GM23338 (cell line): ENCODE measurements around the gene RARG. TPM values are rescaled to one million over a fixed set of nuclear protein-coding genes. Genes with fewer than 3 reads are reported as not detected.
A peak's percentile ranks its signal among the peaks of the same experiment; 100 is the strongest.

Experiments used
- ATAC-seq: fragments of 200-7000 bp; cut with Tn5 transposase; 3 replicates; pipeline ENCODE4 v1.9.1; 2020
- DNase-seq: peaks from one replicate; pipeline ENCODE4 v3.0.0-alpha.2; 2015; ENCODE audit warnings: low spot score
- H2AFZ ChIP-seq: fragments of 200-600 bp; sonication (generic); 2 replicates; pipeline ENCODE4 v1.8.0; 2016; ENCODE audit warnings: antibody characterized with exemption, mild to moderate bottlenecking, moderate library complexity
- H3F3A ChIP-seq: fragments of 200-600 bp; sonication (generic); replicated peaks from 2 replicates; pipeline ENCODE4 v1.8.0; 2017; ENCODE audit warnings: antibody characterized with exemption, mixed run types, low read depth
- H3K27ac ChIP-seq: fragments of 200-600 bp; sonication (generic); 2 replicates; pipeline ENCODE4 v1.6.1; 2016; ENCODE audit warnings: low read depth
- H3K27me3 ChIP-seq: fragments of 200-600 bp; sonication (generic); 2 replicates; pipeline ENCODE4 v1.8.0; 2016; ENCODE audit warnings: mild to moderate bottlenecking, mixed run types, moderate library complexity; ENCODE audit not compliant: insufficient read depth
- H3K36me3 ChIP-seq: fragments of 200-600 bp; sonication (generic); 2 replicates; pipeline ENCODE4 v1.8.0; 2016; ENCODE audit warnings: mild to moderate bottlenecking; ENCODE audit not compliant: insufficient read depth
- H3K4me1 ChIP-seq: fragments of 200-600 bp; sonication (generic); 2 replicates; pipeline ENCODE4 v1.8.0; 2016; ENCODE audit warnings: mild to moderate bottlenecking, moderate library complexity; ENCODE audit not compliant: insufficient read depth
- H3K4me2 ChIP-seq: fragments of 200-600 bp; sonication (generic); 2 replicates; pipeline ENCODE4 v1.7.1; 2017; ENCODE audit warnings: mixed run types
- H3K4me3 ChIP-seq: fragments of 200-600 bp; sonication (generic); 2 replicates; pipeline ENCODE4 v1.6.1; 2016; ENCODE audit warnings: mixed run types
- H3K79me2 ChIP-seq: fragments of 200-600 bp; sonication (generic); replicated peaks from 2 replicates; pipeline ENCODE4 v1.8.0; 2017; ENCODE audit warnings: mild to moderate bottlenecking; ENCODE audit not compliant: insufficient read depth
- H3K9me2 ChIP-seq: fragments of 200-600 bp; sonication (generic); 2 replicates; pipeline ENCODE4 v1.8.0; 2017; ENCODE audit not compliant: insufficient read depth
- H4K20me1 ChIP-seq: fragments of 200-600 bp; sonication (generic); replicated peaks from 2 replicates; pipeline ENCODE4 v1.8.0; 2017; ENCODE audit warnings: mild to moderate bottlenecking; ENCODE audit not compliant: insufficient read depth
- H3K27ac Mint-ChIP-seq: 2 replicates; pipeline ENCODE4 v1.8.0; 2020; ENCODE audit warnings: inconsistent platforms, mild to moderate bottlenecking, moderate library complexity, mixed read lengths
- H3K27me3 Mint-ChIP-seq: 3 replicates; pipeline ENCODE4 v1.8.0; 2022; ENCODE audit warnings: low read depth, mild to moderate bottlenecking, moderate library complexity, mixed read lengths, inconsistent platforms; ENCODE audit not compliant: insufficient read depth, poor library complexity
- H3K36me3 Mint-ChIP-seq: 3 replicates; pipeline ENCODE4 v1.8.0; 2021; ENCODE audit warnings: low read depth, mild to moderate bottlenecking, inconsistent platforms, moderate library complexity, mixed read lengths
- H3K4me1 Mint-ChIP-seq: 3 replicates; pipeline ENCODE4 v1.8.0; 2020; ENCODE audit warnings: mild to moderate bottlenecking, inconsistent platforms, mixed read lengths
- H3K4me3 Mint-ChIP-seq: 3 replicates; pipeline ENCODE4 v1.8.0; 2021; ENCODE audit warnings: moderate library complexity, mild to moderate bottlenecking, inconsistent platforms, mixed read lengths
- H3K9me3 Mint-ChIP-seq: 3 replicates; pipeline ENCODE4 v1.8.0; 2020; ENCODE audit warnings: moderate library complexity, mild to moderate bottlenecking, inconsistent platforms, mixed read lengths
- CREB1 ChIP-seq: fragments of 250-450 bp; sonication (Bioruptor Pico); IDR thresholded peaks from 2 replicates; pipeline ENCODE4 v1.5.0; 2020; ENCODE audit warnings: low read depth, mild to moderate bottlenecking, moderate library complexity
- CTCF ChIP-seq, 2 experiments: fragments of 200-600 bp in 1 of 2; sonication (generic) in 1 of 2; conservative IDR thresholded peaks; 2 replicates each; pipeline versions ENCODE4 v1.5.1 to v1.6.1; 2016 to 2017; ENCODE audit warnings: antibody characterized with exemption in 2 of 2, low read depth in 2 of 2, mild to moderate bottlenecking in 2 of 2, moderate library complexity in 1 of 2
- ETS1 ChIP-seq: IDR thresholded peaks from 2 replicates; pipeline ENCODE4 v1.6.1; 2016; ENCODE audit warnings: antibody characterized with exemption
- EZH2 ChIP-seq: fragments of 200-600 bp; sonication (generic); IDR thresholded peaks from one replicate; pipeline ENCODE4 v1.8.0; 2017; ENCODE audit warnings: antibody characterized with exemption, mild to moderate bottlenecking, low read depth; ENCODE audit not compliant: unreplicated experiment
- EZH2phosphoT487 ChIP-seq: fragments of 200-600 bp; sonication (generic); IDR thresholded peaks from one replicate; pipeline ENCODE4 v1.8.1; 2018; ENCODE audit warnings: antibody characterized with exemption; ENCODE audit not compliant: unreplicated experiment
- JUNB ChIP-seq: IDR thresholded peaks from one replicate; pipeline ENCODE4 v1.6.1; 2016; ENCODE audit warnings: antibody characterized with exemption; ENCODE audit not compliant: unreplicated experiment
- NANOG ChIP-seq: IDR thresholded peaks from 2 replicates; pipeline ENCODE4 v1.6.1; 2016; ENCODE audit warnings: antibody characterized with exemption, borderline replicate concordance
- POLR2AphosphoS5 ChIP-seq: IDR thresholded peaks from 2 replicates; pipeline ENCODE4 v1.6.1; 2016; ENCODE audit warnings: antibody characterized with exemption, low read depth
- REST ChIP-seq: IDR thresholded peaks from one replicate; pipeline ENCODE4 v1.6.1; 2018; ENCODE audit warnings: antibody characterized with exemption; ENCODE audit not compliant: unreplicated experiment
- STAT1 ChIP-seq: IDR thresholded peaks from one replicate; pipeline ENCODE4 v1.6.1; 2016; ENCODE audit warnings: antibody characterized with exemption; ENCODE audit not compliant: unreplicated experiment
- ZNF114 ChIP-seq: fragments of 250-450 bp; sonication (Bioruptor Pico); IDR thresholded peaks from 2 replicates; pipeline ENCODE4 v1.5.0; 2020; ENCODE audit warnings: mild to moderate bottlenecking, moderate library complexity
- ZNF331 ChIP-seq: fragments of 250-450 bp; sonication (Bioruptor Pico); IDR thresholded peaks from 2 replicates; pipeline ENCODE4 v1.5.0; 2020; ENCODE audit warnings: low read depth, mild to moderate bottlenecking, moderate library complexity
- ZNF462 ChIP-seq: fragments of 250-450 bp; sonication (Bioruptor Pico); IDR thresholded peaks from 2 replicates; pipeline ENCODE4 v1.5.0; 2020; ENCODE audit warnings: mild to moderate bottlenecking, moderate library complexity
- polyA plus RNA-seq: library from polyadenylated mRNA; unstranded; fragments of >200 nt; fragmentation: Nextera tagmentation; extraction: Ambion mirVana; gene quantifications from 2 replicates; pipeline ENCODE4 v1.2.1, GENCODE V29; 2016
- total RNA-seq: library from RNA; depleted of rRNA; stranded (reverse); fragments of >200 nt; shearing (Covaris generic); gene quantifications from 2 replicates; pipeline ENCODE4 v1.2.3, GENCODE V29; 2014

Gene RARG
- total and polyA plus RNA-seq, 2 experiments from 2014 or later: 18.5 to 50.2 TPM

- H2AFZ ChIP-seq: peak overlapping the region; percentile 83; the same call in 1 of the 2 replicates
- Mint-ChIP-seq H3K36me3 (no peaks in the 10 kb centered on the region; the same call in 2 of the 3 replicates), H3K4me3 (peak overlapping the region; percentile 94), H3K9me3 (peaks cover 4% of the 10 kb centered on the region; the same call in 1 of the 3 replicates), H3K27me3 (peaks cover 40% of the 10 kb centered on the region), H3K4me1 (peaks cover 71% of the 10 kb centered on the region), H3K27ac (peak overlapping the region; percentile 83)
- peak overlapping the region; percentile 97 for H3K27ac ChIP-seq
- H3K9me2 ChIP-seq: no peaks in the 10 kb centered on the region
- no peaks in the 10 kb centered on the region for H4K20me1 ChIP-seq
- peak; percentile 20 for ATAC-seq
- H3F3A ChIP-seq: peaks cover 38% of the 10 kb centered on the region
- H3K4me1 ChIP-seq: peaks cover 59% of the 10 kb centered on the region
- no peaks in the 10 kb centered on the region; the same call in 1 of the 2 replicates for H3K36me3 ChIP-seq
- H3K27me3 ChIP-seq: peaks cover 15% of the 10 kb centered on the region
- TF ChIP-seq JUNB (no peak), CREB1 (CRISPR knock-in tag) (peak; percentile 85), ZNF331 (CRISPR knock-in tag) (no peak), EZH2phosphoT487 (no peak), ZNF462 (CRISPR knock-in tag) (no peak), STAT1 (no peak), POLR2AphosphoS5 (peak; percentile 84), CTCF (conservative IDR thresholded peaks at IDR 0.05; ENCODE audit: low read depth in 2 of 2) (peak; percentile 35 to 65), REST (no peak), ZNF114 (CRISPR knock-in tag) (no peak), NANOG (no peak), EZH2 (no peak), ETS1 (peak; percentile 15; the same call in 1 of the 2 replicates)
- H3K4me2 ChIP-seq: peak overlapping the region; percentile 91
- DNase-seq: peak; percentile 86
- peak overlapping the region; percentile 95 for H3K4me3 ChIP-seq
- H3K79me2 ChIP-seq: peaks cover 24% of the 10 kb centered on the region
Observed at GRCh38 chr12:53221203-53222080, 10.6 kb downstream of the RARG start.
